Spinal cord (tissue), 10 donors: ENCODE results near the gene ANKAR. TPM values are rescaled to one million over a fixed set of nuclear protein-coding genes. Genes with fewer than 3 reads are reported as not detected.
"Not testable (repeated sequence)": the region's sequence is repeated elsewhere in the genome, so short reads cannot be mapped to it uniquely, and the experiment has no call there.

Experiments
- DNase-seq, 6 donors: peaks; one replicate each; pipeline versions ENCODE4 v3.0.0 to v3.0.0-alpha.2; 2013 to 2015; ENCODE audit warnings: low spot score in 6 of 6, low read depth in 4 of 6
- H3K27ac ChIP-seq: one replicate; pipeline ENCODE4 v1.5.1; 2013; ENCODE audit warnings: low read depth, low read length, control low read depth
- H3K27me3 ChIP-seq: one replicate; pipeline ENCODE4 v1.6.1; 2013; ENCODE audit warnings: low read length; ENCODE audit not compliant: control insufficient read depth, insufficient read depth
- H3K36me3 ChIP-seq: one replicate; pipeline ENCODE4 v1.6.1; 2013; ENCODE audit warnings: low read length; ENCODE audit not compliant: control insufficient read depth, insufficient read depth
- H3K4me1 ChIP-seq: one replicate; pipeline ENCODE4 v1.6.1; 2013; ENCODE audit warnings: low read length; ENCODE audit not compliant: control insufficient read depth, insufficient read depth
- H3K4me3 ChIP-seq: one replicate; pipeline ENCODE4 v1.5.1; 2013; ENCODE audit warnings: low read depth, low read length, control low read depth
- H3K9me3 ChIP-seq: one replicate; pipeline ENCODE4 v1.6.1; 2013; ENCODE audit warnings: low read length; ENCODE audit not compliant: control insufficient read depth, insufficient read depth
- WGBS: methylation state at CpG from one replicate; pipeline ENCODE4 v1.1.5; 2013; ENCODE audit warnings: missing lambda C conversion rate; ENCODE audit not compliant: insufficient coverage; 5-methylcytosine and 5-hydroxymethylcytosine counted together
- polyA plus RNA-seq, 2 donors: library from polyadenylated mRNA; unstranded; fragments of 120-200 nt; gene quantifications; one replicate each; pipeline ENCODE4 v1.2.1, GENCODE V29; 2013; ENCODE audit not compliant: insufficient read length in 2 of 2
- total RNA-seq, 2 donors: library from RNA; depleted of rRNA in 1 of 2; stranded (reverse); fragments of 120-200 nt in 1 of 2; fragments of >200 nt in 1 of 2; gene quantifications; one replicate each; pipeline versions ENCODE4 v1.2.3 to v1.2.4, GENCODE V29; 2013 to 2014
- donor health status: healthy.

The ANKAR gene
- total and polyA plus RNA-seq, 4 donors = 6.4 to 41.7 (median 14.9) TPM

DNA sequence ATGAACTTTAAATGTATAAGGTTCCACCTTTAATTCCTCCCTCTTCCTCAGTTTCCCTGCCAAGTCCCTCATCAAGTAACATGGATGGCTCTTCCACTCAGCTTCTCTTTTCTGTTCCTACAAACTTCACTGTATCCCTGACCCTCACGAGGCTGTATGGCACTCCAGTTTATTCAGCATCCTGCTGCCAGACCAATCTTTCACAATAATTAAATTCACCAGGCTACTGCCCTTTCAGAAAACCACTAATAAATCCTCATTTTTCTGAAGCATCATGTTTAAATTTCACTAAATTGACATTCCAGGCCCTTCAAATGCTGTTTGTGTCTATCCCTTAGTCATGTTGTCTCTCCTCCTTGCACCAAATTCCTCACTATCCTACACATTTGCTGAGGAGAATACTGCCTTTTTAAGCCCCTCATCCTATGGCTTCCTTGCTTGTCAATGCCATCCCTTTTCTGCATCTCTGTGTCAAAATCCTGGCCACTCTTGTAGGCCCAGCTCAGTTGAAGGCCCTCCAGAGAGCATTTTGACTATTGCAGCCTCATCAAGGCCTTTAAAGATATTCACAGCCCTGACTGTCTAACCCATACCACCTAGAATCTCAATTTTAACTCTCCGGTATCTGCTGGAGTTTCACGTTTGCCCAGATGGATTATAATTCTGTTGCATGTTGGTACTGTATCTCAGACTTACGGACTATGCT, 36.0 kb upstream of the ANKAR start:
- WGBS = 62% methylated on average over 1 of the region's 4 CpGs

DNA sequence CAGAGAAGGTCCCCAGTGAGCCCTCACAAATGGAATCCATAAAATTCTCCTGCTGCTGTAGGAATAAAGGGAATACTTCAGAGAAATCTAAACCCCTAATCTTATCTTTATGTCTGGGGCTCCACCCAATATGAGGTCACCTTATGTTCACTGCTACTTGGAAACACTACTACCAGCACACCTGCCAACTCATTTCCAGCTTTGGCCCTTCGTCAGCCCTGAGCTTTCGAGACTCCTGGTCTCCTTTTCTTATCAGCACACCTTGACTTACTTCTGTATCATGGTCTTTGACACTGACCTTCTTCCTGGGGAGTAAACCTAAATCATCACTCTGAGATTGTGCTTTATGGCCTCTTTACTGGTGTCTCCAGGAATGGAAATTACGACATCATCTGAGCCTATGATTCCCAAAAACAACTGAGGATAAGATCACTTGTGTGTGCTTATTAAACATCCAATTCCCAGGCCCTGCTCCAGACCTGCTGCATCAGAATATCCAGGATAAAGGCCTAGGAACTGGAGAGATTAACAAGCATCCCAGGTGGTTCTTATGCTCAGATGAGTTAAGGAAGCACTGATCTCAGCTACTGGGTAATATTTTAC, 35.4 kb upstream of the ANKAR start:
- Histone ChIP-seq H3K27me3 (no peaks in the 10 kb centered on the region), H3K27ac (no peak overlapping the region), H3K36me3 (no peaks in the 10 kb centered on the region), H3K9me3 (no peaks in the 10 kb centered on the region), H3K4me1 (no peaks in the 10 kb centered on the region), H3K4me3 (no peak overlapping the region)
- DNase-seq = no peak
- 42% methylated on average over 2 of the region's 3 CpGs for WGBS

More for the DNA sequence above, 36.0 kb upstream of the ANKAR start:
- Histone ChIP-seq H3K36me3 (no peaks in the 10 kb centered on the region), H3K27me3 (no peaks in the 10 kb centered on the region), H3K9me3 (no peaks in the 10 kb centered on the region), H3K4me3 (no peak overlapping the region), H3K27ac (no peak overlapping the region), H3K4me1 (no peaks in the 10 kb centered on the region)
- DNase-seq = no peak

DNA sequence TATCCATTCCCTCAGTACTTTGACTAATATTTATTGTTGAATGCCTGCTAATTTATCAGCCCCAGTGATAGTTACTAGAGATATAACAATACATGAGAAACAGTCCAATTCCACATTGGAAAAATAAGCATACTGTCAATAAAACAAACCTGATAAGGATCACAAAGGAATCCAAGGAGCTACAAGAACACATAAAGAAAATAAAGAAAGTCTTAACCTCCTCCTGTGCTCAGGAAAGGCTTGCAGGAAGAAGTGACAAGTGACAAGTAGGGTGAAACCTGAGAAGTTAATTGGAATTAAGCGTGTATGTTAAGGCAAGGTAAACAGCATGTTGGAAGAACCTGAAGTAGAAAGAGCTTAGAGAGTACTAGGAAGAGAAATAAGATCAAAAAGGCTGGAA, 33.5 kb upstream of the ANKAR start:
- Histone ChIP-seq H3K27me3 (no peaks in the 10 kb centered on the region), H3K4me1 (no peaks in the 10 kb centered on the region), H3K9me3 (no peaks in the 10 kb centered on the region), H3K36me3 (no peaks in the 10 kb centered on the region), H3K27ac (no peak overlapping the region), H3K4me3 (no peak overlapping the region)
- WGBS = 20% methylated on average over 1 of the region's 1 CpG
- DNase-seq = no peak

DNA sequence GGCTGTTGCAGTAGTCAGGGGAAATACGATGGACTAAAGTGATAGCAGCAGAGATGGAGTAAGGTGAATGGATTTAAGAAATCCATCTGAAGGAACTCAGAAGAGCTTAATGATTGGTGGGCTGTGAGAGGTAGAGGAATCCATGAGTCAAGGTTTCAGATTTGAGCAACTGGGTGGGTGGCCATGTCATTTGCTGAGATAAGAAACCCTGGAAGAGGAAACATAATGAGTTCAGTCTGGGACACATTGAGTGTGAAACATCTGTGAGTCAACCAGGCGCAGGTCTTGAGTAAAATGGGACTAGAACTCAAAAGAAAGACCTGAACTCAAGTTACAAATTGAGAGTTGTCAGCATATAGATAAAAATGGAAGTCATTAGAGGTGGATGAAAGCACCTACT, 32.9 kb upstream of the ANKAR start:
- no peak for DNase-seq
- no peaks in the 10 kb centered on the region for H3K36me3 ChIP-seq
- WGBS = 94% methylated on average over 2 of the region's 2 CpGs

DNA sequence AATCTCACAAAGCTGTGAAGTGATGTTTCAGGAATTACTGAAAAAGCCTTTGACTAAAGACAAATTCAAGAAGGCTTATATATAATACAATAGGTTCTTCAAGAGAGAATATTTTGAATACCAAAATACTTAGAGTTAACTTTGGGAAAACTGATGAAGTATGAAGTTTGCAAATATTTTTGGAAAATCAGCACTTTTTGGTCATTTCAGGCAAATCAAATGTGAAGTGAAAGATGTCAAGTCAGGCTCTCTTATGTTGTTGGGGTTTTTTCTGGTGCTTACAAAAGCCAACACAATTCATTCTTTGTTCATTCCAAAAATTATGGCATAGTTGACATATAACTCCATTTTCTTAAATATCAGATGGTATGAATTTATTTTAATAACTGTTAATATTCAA, 27.9 kb upstream of the ANKAR start:
- no peak overlapping the region for H3K4me3 ChIP-seq
- H3K27ac ChIP-seq = no peak overlapping the region
- no peaks in the 10 kb centered on the region for H3K27me3 ChIP-seq
- H3K4me1 ChIP-seq = no peaks in the 10 kb centered on the region
- no peak for DNase-seq
- no peaks in the 10 kb centered on the region for H3K9me3 ChIP-seq
- H3K36me3 ChIP-seq = no peaks in the 10 kb centered on the region

More for the DNA sequence above, 32.9 kb upstream of the ANKAR start:
- Histone ChIP-seq H3K27ac (no peak overlapping the region), H3K4me3 (no peak overlapping the region), H3K27me3 (no peaks in the 10 kb centered on the region), H3K9me3 (no peaks in the 10 kb centered on the region), H3K4me1 (no peaks in the 10 kb centered on the region)

DNA sequence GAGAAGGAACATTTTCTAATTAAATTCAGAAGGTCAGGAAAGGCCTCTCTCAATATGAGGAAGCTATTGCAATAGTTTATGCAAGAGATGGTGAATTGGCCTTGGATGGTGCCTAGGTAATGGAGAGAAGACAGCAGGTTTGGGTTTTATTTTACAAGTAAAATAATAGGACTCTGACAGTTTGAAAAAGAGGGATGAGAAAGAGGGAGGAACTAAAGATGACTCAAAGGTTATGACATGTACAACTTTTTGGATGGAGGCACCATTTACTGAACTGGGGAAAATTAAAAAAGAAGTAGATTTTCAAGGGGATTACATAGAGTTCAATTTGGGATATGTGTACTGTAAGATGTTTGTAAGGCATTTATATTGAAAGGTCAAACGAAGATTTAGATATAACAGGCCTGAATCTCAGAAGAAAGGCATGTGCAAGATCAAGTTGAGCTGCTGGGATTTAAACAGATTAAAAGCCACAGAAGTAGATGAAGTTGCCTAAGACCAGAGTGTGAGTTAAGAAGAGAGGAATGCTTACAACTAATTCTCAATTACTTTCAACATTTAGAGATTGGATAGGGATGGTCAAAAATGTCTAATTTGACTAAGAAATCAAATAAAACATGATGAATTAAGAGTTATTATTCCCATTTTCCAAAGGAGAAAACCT, 25.5 kb upstream of the ANKAR start:
- DNase-seq = no peak
- Histone ChIP-seq H3K9me3 (no peaks in the 10 kb centered on the region), H3K4me1 (no peaks in the 10 kb centered on the region), H3K27ac (no peak overlapping the region), H3K4me3 (no peak overlapping the region), H3K27me3 (no peaks in the 10 kb centered on the region), H3K36me3 (no peaks in the 10 kb centered on the region)
- WGBS = 86% methylated on average over 1 of the region's 1 CpG

DNA sequence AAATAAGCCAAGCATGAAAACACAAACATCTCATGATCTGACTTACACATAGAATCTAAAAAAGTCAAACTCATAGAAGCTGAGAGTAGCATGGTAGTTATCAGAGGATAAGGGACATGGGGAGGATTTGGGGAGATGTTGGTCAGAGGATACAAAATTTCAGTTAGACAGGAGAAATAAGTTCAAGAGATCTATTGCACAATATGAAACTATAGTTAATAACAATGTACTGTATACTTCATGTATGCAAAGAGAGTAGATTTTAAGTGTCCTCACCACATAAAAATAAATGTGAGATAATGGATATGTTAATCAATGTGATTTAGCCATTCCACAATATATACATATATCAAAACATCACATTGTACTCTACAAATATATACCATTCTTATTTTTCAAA, 23.2 kb upstream of the ANKAR start:
- H3K27me3 ChIP-seq = no peaks in the 10 kb centered on the region
- H3K27ac ChIP-seq = no peak overlapping the region
- no peak overlapping the region for H3K4me3 ChIP-seq
- no peaks in the 10 kb centered on the region for H3K4me1 ChIP-seq
- no peaks in the 10 kb centered on the region for H3K36me3 ChIP-seq
- no peak for DNase-seq
- H3K9me3 ChIP-seq = no peaks in the 10 kb centered on the region

DNA sequence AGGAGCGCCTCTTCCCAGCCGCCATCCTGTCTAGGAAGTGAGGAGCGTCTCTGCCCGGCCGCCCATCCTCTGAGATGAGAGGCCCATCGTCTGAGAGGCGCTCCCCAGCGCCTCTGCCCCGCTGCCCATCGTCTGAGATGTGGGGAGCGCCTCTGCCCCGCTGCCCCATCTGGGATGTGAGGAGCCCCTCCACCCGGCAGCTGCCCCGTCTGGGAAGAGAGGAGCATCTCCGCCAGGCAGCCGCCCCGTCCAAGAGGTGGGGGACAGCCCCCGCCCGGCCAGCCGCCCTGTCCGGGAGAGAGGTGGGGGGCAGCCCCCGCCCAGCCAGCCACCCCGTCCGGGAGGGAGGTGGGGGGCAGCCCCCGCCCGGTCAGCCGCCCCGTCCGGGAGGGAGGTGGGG, 21.0 kb upstream of the ANKAR start:
- H3K36me3 ChIP-seq = not testable (repeated sequence)
- 93% methylated on average over 15 of the region's 29 CpGs for WGBS

DNA sequence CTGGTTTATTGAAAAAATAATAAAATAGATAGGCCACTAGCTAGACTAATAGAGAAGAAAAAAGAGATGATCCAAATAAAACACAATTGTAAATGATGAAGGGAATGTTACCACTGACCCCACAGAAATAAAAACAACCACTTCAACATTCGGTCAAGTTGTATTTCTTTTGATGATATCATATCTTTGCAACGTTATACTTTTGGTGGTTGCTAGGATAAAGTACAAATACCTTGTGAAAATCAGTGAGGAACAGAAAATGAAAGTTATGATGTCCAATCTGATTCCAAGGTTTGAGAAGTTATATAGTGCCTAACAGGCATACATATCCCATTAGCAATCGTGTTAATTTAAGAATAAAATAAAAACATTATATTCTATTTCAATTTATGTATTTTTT, 19.8 kb upstream of the ANKAR start:
- no peaks in the 10 kb centered on the region for H3K9me3 ChIP-seq
- no peaks in the 10 kb centered on the region for H3K27me3 ChIP-seq
- no peaks in the 10 kb centered on the region for H3K4me1 ChIP-seq
- H3K36me3 ChIP-seq = no peaks in the 10 kb centered on the region
- WGBS = no CpG with 5 or more reads among the region's 3 CpGs
- peak in 1 of 6 donors; percentile 5 for DNase-seq
- no peak overlapping the region for H3K4me3 ChIP-seq
- H3K27ac ChIP-seq = no peak overlapping the region

More for the DNA sequence above, 21.0 kb upstream of the ANKAR start:
- H3K4me1 ChIP-seq, H3K27ac ChIP-seq, H3K9me3 ChIP-seq, H3K4me3 ChIP-seq, DNase-seq, H3K27me3 ChIP-seq: not testable (repeated sequence)

DNA sequence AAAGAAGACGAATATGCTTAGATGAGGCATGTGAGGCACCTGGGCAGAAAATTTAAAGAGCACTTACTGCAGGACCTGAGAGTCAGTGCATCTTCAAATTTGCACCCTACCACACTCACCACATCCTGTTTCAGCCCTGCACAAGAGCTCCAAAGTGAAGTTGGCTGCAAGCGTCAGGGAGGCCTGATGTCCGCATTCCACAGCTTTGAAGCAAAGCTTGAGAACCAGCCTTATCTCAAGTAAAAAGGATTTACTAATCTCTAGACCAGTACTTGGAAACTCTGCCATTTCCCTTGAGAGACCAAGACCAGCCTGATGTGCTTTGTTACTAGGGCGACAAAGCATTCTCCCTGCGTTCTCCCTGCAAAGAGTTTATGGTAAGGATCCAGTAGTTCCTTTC, 16.6 kb upstream of the ANKAR start:
- H3K27ac ChIP-seq = no peak overlapping the region
- peaks cover 4% of the 10 kb centered on the region for H3K4me1 ChIP-seq
- peaks cover 3% of the 10 kb centered on the region for H3K36me3 ChIP-seq
- DNase-seq = no peak
- no peaks in the 10 kb centered on the region for H3K9me3 ChIP-seq
- H3K27me3 ChIP-seq = no peaks in the 10 kb centered on the region
- H3K4me3 ChIP-seq = no peak overlapping the region
- WGBS = 72% methylated on average over 3 of the region's 5 CpGs
